Myocyte (in vitro differentiated cells): ENCODE measurements around the gene IFI27. TPM values are rescaled to one million over a fixed set of nuclear protein-coding genes. Genes with fewer than 3 reads are reported as not detected.
"Not testable (repeated sequence)": the region's sequence is repeated elsewhere in the genome, so short reads cannot be mapped to it uniquely, and the experiment has no call there.

ENCODE experiments used
- DNase-seq: peaks from one replicate; pipeline ENCODE4 v3.0.0-alpha.2; 2012; ENCODE audit warnings: low read depth
- polyA plus RNA-seq: library from polyadenylated mRNA; unstranded; fragments of >200 nt; gene quantifications from one replicate; pipeline ENCODE4 v1.2.1, GENCODE V29; 2012; ENCODE audit warnings: missing spikeins
- total RNA-seq: library from RNA; depleted of rRNA; stranded (reverse); fragments of >200 nt; gene quantifications from 2 replicates; pipeline ENCODE4 v1.2.3, GENCODE V29; 2014

Gene IFI27
- 2.5 and 5.8 TPM in 2 replicates for total RNA-seq
- 1.6 TPM for polyA plus RNA-seq

DNA sequence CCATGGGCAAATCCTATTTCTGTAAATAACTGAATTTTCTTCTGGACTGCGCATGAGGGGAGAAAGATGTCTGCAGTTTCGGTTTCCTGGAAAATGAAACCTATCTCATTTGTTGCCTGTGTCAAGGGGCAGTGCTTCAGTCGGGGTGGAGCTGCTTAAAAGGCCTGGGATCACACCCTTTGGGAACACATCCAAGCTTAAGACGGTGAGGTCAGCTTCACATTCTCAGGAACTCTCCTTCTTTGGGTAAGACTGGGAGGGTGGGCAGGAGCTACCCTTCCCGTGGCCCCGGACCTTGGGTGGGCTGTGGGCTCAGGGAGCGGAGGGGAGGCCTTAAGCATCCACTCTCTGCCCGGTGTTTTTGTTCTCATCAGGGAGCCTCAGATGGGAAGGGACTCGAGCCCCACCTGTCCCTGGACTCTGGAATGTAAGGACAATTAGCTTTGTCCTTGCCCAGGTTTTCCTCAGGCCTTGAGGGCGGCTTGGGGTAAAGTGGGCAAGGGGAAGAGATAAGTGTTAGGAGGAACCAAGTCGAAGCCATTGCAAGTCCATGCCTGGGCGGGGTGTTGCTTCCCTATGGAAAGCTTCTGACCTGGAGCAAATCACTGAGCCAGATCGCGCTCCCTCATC lies at the start of gene IFI27:
TSS of gene IFI27 (plus strand) at position 185 of the 630 bp plus-strand sequence.
- peak; percentile 24 for DNase-seq

DNA sequence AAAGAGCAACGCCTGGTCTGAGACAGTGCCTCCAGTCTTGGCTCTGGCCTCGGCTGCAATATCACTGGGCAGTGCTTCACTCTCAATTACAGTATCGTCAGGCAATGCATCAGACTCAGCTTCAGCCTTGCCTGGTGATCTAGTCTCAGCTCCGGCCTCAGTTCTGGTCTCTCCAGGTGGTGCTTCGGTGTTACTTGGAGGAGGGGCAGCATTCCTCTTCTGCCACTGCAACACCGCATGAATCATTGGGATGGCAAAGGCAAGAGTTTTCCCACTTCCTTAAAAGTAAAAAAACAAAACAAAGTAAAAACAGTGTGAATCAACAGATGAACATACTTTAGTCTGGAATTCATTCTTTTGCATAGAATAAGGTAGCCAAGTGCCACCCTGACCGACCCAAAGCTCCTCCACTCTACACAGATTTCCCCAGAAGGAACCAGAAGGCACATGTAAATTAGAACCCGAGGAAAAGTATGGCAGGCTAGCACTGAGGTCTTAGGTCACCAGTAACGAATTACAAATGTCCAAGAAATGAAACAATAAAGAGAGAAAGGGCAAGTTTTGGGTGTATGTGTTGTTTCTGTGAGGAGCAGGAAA lies 48.1 kb upstream of the IFI27 start:
- no peak for DNase-seq

DNA sequence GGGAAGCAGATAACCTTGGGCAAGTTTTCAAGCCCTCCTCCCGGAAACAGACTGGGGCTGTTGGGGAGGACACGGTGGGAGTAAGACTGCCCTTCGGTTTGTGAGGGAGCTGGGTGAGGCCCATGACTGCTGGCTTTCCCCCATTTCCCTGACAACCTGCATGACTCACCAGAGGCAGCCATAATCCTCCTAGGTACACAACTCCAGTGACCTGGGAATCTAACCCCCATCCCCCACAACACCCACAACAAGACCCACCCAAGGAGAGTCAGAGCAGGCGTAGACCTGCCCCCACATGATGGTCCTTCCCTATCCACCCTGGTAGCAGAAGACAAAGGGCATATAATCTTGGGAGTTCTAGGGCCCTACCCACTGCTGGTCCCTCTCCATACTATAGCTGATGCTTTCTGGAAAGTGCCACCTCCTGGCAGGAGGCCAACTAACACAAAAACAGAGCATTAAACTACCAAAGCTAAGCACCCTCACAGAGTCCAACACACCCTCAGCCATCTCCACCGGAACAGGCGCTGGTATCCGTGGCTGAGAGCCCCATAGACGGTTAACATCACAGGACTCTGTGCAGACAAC lies 44.4 kb upstream of the IFI27 start:
- no peak for DNase-seq

DNA sequence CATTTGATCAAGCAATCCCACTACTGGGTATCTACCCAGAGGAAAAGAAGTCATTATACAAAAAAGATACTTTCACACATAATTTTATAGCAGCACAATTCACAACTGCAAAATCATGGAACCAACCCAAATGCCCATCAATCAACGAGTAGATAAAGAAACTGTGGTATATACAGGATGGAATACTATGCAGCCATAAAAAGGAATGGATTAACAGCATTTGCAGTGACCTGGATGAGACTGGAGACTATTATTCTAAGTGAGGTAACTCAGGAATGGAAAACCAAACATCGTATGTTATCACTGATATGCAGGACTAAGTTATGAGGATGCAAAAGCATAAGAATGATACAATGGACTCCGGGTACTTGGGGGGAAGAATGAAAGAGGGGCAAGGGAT lies 38.5 kb upstream of the IFI27 start:
- not testable (repeated sequence) for DNase-seq

DNA sequence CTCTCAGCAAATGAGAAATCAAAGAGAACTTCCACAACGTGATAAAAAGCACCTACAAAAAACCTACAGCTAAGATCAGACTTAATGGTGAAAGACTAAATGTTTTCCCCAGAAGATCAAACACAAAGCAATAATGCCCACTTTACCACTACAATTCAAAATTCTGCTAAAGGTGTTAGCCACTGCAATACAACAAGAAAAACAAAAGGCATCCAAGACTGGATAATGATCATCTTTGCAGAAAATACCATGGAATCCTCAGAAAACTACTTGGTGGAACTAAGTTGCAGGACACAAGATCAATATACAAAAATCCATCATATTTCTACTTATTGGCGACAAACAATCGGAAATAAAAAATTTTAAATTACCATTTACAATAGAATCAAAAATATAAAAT lies 36.0 kb upstream of the IFI27 start:
- no peak for DNase-seq

DNA sequence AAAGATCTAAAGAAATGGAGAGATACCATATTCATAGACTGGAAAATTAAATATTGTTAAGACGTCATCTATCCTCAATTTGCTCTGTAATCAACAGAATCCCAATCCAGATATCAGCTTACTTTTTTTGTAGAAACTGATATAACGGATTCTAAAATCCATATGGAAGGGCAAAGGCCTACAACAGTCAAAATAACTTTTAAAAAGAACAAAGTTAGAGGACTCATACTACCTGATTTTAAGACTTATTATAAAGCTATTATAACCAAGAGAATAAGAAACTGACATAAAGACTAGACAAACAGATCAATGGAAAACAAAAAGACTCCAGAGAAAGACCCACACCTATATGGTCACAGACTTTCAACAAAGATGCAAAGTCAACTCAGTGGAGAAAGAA lies 35.5 kb upstream of the IFI27 start:
- no peak for DNase-seq

DNA sequence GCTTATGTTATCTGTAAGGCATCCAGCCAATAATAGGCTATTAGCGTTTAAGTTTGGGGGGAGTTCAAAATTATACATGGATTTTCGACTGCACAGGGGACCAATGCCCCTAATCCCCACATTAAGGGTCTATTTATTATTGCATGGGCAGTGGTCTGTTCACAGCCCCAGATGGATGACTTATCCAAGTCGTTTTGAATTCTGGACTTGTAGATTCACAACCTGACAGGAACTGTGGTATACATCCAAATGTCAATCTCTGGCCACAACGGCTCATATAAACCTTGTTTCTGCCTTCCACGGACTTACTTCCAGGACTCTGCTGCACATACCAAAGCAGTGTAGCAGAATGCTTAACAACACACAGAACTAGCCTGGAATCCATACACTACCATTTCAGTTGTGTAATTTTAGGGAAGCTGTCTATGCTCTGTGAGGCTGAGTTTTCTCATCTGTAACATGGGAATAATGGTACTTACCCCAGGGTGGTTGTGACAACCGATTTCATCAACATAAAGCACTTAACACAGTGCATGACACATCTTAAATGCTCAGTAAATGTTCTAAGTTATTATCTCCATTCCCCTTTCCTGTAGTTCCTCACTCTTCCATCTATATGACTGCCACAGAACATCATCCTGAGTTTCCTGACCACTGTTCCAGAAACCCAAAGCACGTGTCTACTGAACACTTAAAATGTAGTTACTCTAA lies 33.3 kb upstream of the IFI27 start:
- no peak for DNase-seq

DNA sequence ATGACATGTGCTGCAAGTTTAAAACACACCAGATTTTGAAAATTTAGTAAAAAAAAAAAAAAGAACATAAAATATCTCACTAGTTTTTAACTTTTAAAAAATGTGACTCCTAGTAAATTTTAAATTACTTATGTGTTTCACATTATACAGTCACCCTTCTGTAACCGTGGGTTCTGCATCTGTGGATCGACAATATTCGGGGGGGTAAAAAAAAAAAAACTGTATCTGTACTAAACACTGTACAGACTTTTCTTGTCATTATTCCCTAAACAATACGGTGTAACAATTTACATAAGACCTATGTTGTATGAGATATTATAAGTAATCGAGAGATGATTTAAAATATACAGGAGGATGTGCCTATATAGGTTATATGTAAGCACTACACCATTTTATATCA lies 32.7 kb upstream of the IFI27 start:
- DNase-seq: no peak

DNA sequence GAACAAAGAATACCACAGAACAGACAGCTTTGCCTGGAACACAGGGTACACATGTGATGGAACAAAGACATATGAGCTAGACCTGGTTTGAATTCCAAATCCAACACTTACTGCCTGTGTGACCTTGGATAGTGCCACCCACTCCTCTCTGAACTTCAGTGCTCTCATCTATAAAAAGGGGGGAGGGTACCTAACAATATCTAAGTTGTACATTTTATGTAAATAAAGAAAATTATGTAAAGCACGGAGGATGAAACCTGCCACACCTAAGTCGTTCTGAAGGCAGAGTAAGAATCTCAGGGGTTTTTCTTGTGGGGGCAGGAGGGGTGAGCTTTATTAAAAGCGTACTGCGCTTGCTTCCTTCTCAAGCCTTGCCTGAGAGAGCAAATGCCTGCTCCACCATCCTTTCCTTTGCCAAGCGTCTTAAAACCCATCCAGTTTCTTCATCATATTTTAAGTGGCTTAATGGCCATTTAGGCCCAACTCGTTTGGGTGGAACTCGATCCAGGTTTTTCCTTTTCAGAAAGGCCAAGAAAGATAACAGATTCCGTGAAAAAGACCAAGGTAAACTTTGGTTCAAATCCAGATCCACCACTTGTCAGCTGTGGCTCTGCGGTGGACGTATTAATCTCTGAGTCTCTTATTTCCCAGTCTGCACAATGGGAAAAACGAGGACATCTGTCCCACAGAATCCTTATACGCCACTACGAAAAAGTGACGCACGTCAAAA lies 30.5 kb upstream of the IFI27 start:
- DNase-seq: peak; percentile 87

DNA sequence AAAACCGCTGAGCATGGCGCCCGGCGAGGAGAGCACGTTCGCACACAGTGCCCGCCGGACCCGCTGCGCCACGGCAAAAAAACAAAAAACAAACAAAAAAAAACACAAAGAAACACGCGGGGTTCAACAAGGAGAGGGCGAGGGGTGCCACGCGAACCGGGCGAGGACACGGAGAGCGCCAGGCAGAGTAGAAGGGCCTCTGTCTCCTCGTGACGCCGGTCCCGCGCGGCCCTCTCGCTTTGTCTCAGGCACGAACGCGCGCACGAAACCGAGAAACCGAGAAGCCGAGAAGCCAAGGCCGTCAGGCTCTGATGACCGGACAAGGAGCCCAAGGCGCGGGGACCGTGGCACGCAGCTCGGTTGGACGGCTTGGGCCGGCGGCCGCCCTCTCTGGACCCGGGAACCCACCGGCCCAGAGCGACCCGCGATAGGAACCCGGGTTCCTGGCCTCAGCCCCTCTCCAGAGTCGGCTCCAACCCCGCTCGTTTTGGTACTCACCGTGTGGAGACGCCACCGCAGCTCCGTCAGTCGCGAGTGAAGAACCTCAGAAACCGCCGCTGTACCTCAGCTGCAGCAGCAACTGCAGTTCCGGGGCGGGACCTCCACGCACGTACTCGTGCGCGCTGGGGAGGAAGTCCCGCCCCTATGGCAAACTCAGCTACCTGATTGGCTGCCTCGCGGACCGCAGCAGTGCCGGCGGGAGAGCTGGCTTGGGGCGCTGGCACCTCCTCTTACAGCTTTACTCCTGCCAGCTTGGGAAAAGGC lies 29.7 kb upstream of the IFI27 start, which contains the start of the genes DDX24 and IFI27L1:
TSS of gene DDX24 (minus strand) at position 582 of the 765 bp plus-strand sequence. CDS start 1,460 bp downstream, outside the sequence.
TSS of gene IFI27L1 (plus strand) at position 690 of the 765 bp plus-strand sequence. CDS start 15,628 bp downstream, outside the sequence.
- DNase-seq: peak; percentile 94

DNA sequence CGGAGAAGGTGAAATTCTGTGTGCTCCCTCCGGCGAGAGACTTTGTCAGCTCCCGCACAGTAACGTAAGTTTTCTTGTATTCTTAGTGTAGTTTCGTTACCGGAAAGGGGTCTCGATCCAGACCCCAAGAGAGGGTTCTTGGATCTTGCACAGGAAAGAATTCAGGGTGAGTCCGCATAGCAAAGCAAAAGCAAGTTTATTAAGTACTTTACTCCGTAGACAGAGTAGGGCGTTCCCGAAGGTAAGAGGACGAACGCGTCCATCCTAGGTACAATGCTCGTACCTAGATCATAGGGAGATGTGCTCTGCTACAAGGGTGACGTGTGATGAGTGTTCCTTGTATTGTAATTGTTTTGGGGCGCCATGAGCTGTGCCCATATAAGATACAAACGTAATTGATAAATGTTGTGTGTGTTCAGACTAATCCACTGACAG lies 29.1 kb upstream of the IFI27 start:
- no peak for DNase-seq

DNA sequence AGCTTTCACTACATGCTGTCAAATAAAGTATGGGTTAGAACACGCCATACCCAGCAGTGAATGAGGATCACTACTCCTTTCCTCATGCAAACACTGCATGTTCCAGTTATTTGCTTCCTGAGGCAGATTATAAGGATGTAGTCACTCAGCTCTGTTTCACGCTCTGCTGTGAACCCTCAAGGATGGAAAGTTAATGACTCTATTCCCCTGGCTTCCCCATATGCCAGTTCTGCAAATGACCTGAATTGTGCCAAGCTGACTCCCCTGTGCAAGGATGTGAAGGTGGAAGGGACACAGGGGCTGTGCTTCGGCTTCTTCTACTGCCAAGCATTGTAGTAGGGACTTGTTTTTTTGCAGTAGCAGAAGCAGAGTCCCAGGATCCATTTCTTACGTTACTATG lies 22.6 kb upstream of the IFI27 start:
- DNase-seq: no peak

DNA sequence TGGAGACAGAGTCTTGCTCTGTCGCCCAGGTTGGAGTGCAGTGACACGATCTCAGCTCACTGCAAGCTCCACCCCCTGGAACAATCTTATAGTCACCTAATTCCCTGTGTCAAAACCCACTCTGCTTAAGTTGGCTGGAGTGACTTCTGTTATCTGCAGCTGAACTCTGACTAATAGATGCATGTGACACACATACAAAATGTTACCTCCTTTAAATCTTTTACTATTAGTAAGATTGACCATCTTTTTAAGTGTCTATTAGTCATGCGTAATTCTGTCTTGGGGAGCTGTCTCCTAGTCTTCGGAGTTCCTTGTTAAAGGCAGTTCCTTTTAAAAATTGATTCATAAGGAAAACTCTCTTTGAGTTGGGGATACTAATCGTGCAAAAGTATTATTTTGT lies 22.0 kb upstream of the IFI27 start:
- DNase-seq: no peak

DNA sequence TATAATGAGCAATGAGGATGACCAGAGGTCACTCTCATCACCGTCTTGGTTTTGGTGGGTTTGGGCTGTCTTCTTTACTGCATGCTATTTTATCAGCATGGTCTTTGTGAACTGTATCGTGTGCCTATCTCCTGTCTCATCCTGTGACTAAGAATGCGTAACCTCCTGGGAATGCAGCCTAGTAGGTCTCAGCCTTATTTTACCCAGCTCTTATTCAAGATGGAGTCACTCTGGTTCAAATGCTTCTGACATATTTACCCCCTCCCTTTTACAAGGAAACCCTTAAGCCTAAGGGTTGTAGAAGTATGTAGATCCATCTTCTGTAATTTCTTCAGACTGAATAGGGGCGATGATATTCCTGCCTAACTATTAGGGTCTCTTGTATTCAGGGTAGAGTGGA lies 21.1 kb upstream of the IFI27 start:
- DNase-seq: no peak

DNA sequence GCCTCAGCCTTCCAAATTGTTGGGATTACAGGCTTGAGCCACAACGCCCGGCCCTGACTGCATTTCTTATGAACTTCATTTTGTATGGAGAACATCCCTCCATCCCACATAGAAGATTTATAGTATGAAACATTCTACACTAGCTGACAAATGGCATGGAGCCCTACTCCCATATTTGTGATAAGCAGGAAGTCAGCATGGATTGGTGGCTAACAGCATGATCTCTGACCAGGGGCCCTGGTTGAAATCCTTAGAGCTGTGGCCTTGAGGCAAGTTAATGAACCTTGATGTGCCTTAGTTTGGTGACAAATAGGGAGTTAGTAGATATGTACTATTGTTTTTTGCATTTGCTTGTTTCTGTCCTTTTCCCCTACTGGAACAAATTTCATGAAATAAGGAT lies 17.1 kb upstream of the IFI27 start:
- DNase-seq: no peak

DNA sequence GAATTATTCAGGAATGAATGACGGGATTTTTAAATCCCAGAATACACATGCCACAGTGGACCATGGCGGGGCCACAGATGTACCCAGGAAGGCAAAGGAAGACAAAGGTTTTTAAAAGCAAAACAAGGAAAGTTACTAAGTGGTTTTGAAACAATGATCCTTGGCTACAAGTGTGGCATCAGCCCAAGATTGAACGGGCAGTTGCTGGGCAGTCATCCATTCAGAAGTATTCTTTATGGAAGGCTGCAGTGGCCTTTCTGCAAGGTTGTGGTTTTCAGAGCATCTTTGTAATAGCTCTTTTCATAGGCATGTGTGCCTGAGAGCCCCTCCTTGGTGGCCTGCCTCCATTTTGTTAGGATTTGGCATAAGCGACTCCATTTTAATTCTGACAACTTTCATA lies 13.4 kb upstream of the IFI27 start:
- no peak for DNase-seq

DNA sequence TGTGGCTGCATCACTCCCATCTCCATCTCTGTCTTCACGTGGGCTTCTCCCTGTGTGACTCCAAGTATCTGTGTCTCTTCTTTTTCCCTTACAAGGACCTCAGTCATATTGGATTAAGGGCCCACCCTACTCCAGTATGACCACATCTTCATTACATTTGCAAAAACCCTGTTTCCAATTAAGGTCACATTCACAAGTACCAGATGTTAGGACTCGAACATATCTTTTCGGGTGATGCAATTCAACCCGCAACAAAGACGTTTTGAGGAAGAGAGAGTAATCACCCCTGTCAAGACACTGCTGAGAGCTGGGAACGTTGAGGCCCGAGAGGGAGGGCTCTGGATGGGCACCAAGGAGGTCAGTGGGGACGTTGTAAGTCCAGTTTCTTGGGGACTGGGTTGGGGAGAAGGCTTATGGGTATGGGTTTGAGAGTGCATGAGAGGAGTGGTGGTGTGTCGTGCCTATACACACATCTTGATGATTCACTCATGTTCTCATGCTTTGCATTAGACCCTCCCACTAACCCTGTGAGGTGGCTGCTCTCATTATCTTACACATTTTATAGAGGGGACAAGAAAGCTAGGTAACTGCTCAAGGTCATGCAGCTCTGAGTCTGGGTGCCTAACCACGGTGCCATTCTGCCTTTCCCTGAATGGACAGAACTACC lies 12.1 kb upstream of the IFI27 start:
- DNase-seq: no peak

DNA sequence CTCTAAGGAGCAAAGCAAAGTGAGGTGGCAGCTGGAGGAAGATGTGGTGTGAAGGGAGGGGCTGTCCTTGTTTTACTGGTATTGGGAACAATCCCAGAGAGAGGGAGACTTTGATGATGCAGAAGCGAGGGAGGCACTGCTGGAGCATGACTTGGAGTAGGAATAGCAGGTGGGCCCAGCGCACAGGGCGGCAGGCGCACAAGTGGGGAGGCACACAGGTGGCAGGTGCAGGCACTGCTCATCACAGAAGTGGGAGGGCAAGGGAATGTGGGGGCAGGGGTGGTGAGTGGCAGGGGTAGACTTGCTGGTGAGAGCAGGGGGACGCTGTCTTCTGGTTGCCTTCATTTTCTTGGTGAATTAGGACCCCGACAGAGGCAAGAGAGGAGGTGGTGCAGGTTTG lies 11.5 kb upstream of the IFI27 start:
- DNase-seq: no peak

DNA sequence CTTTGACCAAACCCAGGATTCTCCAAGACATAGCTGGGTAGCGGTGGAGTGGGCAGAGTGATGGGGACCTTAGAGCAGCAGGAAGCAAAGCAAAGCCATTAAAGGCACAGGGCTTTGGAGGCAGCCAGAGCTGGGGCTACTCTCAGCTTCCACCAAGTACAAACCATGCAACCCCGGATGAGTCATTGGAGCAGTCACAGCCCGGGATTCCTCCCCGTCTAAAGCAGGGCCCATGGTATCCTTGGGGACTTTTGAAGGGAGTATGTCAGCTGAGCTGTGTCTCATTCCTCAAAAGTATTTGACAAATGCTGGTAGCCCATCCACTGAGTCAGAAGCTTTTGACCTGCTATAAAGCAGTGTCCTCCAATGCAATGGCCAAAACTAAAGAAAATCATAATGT lies 9.7 kb upstream of the IFI27 start:
- DNase-seq: peak; percentile 89

DNA sequence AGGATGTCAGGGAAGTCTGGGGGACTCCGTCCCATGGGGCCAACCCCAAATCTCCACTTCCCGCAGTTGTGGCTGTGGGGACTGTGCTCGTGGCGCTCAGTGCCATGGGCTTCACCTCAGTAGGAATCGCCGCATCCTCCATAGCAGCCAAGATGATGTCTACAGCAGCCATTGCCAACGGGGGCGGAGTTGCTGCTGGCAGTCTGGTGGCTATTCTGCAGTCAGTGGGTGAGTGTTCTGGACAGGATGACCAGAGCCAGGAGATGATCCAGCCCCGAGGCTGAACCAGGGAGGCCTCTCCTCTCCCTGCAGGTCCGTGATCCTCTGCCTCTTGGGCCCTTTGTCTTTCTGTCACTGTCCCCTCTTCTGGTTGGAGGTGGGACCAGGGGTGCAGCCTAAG lies 8.8 kb upstream of the IFI27 start:
- DNase-seq: no peak
